Measurements from ENCODE around the gene GFRA1.

The GFRA1 gene

GRCh38 chr10:116113721-116114501, 159.1 kb downstream of the GFRA1 start:
- H3K4me1 ChIP-seq (ENCODE audit: insufficient read depth, poor library complexity, severe bottlenecking) = no peaks in the 10 kb centered on the region
- no peak for TF ChIP-seq CTCF (IDR thresholded peaks at IDR 0.05; ENCODE audit: poor library complexity, severe bottlenecking)
- H3K27ac ChIP-seq (ENCODE audit: poor library complexity, severe bottlenecking) = no peak overlapping the region
- H3K9me3 ChIP-seq (ENCODE audit: severe bottlenecking) = no peaks in the 10 kb centered on the region
- no peaks in the 10 kb centered on the region for H3K27me3 ChIP-seq (ENCODE audit: insufficient read depth, poor library complexity, severe bottlenecking)
- DNase-seq (ENCODE audit: low spot score) = no peak
- peak; percentile 61 for ATAC-seq (ENCODE audit: low read depth)
- no peak overlapping the region for H3K4me3 ChIP-seq (ENCODE audit: severe bottlenecking)
- H3K36me3 ChIP-seq (ENCODE audit: low read depth) = no peaks in the 10 kb centered on the region

- H3K36me3 ChIP-seq (ENCODE audit: low read depth) = no peaks in the 10 kb centered on the region
- H3K27me3 ChIP-seq (ENCODE audit: insufficient read depth, poor library complexity, severe bottlenecking) = no peaks in the 10 kb centered on the region
- no peaks in the 10 kb centered on the region for H3K9me3 ChIP-seq (ENCODE audit: severe bottlenecking)
- H3K4me1 ChIP-seq (ENCODE audit: insufficient read depth, poor library complexity, severe bottlenecking) = no peaks in the 10 kb centered on the region
- ATAC-seq (ENCODE audit: low read depth) = no peak
- DNase-seq (ENCODE audit: low spot score) = no peak
- H3K27ac ChIP-seq (ENCODE audit: poor library complexity, severe bottlenecking) = no peak overlapping the region
- TF ChIP-seq CTCF (IDR thresholded peaks at IDR 0.05; ENCODE audit: poor library complexity, severe bottlenecking) = no peak
- H3K4me3 ChIP-seq (ENCODE audit: severe bottlenecking) = no peak overlapping the region
Measured at GRCh38 chr10:116112232-116113231, 160.5 kb downstream of the GFRA1 start.

- ATAC-seq (ENCODE audit: low read depth) = no peak
- TF ChIP-seq CTCF (IDR thresholded peaks at IDR 0.05; ENCODE audit: poor library complexity, severe bottlenecking) = no peak
- Histone ChIP-seq H3K4me1 (ENCODE audit: insufficient read depth, poor library complexity, severe bottlenecking) (no peaks in the 10 kb centered on the region), H3K27ac (ENCODE audit: poor library complexity, severe bottlenecking) (no peak overlapping the region), H3K36me3 (ENCODE audit: low read depth) (no peaks in the 10 kb centered on the region), H3K4me3 (ENCODE audit: severe bottlenecking) (no peak overlapping the region), H3K9me3 (ENCODE audit: severe bottlenecking) (no peaks in the 10 kb centered on the region), H3K27me3 (ENCODE audit: insufficient read depth, poor library complexity, severe bottlenecking) (no peaks in the 10 kb centered on the region)
- no peak for DNase-seq (ENCODE audit: low spot score)
Measured at GRCh38 chr10:116111483-116112095, 161.4 kb downstream of the GFRA1 start.

- Histone ChIP-seq H3K27me3 (ENCODE audit: insufficient read depth, poor library complexity, severe bottlenecking) (peaks cover 2% of the 10 kb centered on the region), H3K4me1 (ENCODE audit: insufficient read depth, poor library complexity, severe bottlenecking) (no peaks in the 10 kb centered on the region), H3K4me3 (ENCODE audit: severe bottlenecking) (no peak overlapping the region), H3K9me3 (ENCODE audit: severe bottlenecking) (no peaks in the 10 kb centered on the region), H3K27ac (ENCODE audit: poor library complexity, severe bottlenecking) (no peak overlapping the region), H3K36me3 (ENCODE audit: low read depth) (no peaks in the 10 kb centered on the region)
- no peak for ATAC-seq (ENCODE audit: low read depth)
- no peak for TF ChIP-seq CTCF (IDR thresholded peaks at IDR 0.05; ENCODE audit: poor library complexity, severe bottlenecking)
- no peak for DNase-seq (ENCODE audit: low spot score)
Measured at GRCh38 chr10:116110736-116111135, 162.3 kb downstream of the GFRA1 start.
